Spleen (tissue), 7 donors: ENCODE measurements around the gene ANKFY1.

ENCODE experiments used
- POLR2A ChIP-seq, 3 donors: fragments of 450-650 bp; IDR thresholded peaks; one replicate each; pipeline ENCODE4 v1.5.1; 2017; ENCODE audit warnings: antibody characterized with exemption in 3 of 3, mild to moderate bottlenecking in 1 of 3
- POLR2AphosphoS5 ChIP-seq, 3 donors: sonication (generic); formaldehyde crosslinking; IDR thresholded peaks; one replicate each; pipeline ENCODE4 v1.5.1; 2017; ENCODE audit warnings: antibody characterized with exemption in 3 of 3
- TF ChIP-seq, protein P1 (sequence below), 11 experiments: fragments of 200-600 bp in 7 of 11; fragments of 450-650 bp in 4 of 11; sonication (generic) in 4 of 11; IDR thresholded peaks in 8 of 11; conservative IDR thresholded peaks in 3 of 11; 1 replicate in 7 of 11; 2 replicates in 4 of 11; pipeline versions ENCODE4 v1.4.0 to v1.8.0; 2016 to 2021; ENCODE audit warnings: antibody characterized with exemption in 11 of 11, inconsistent platforms in 4 of 11, mild to moderate bottlenecking in 1 of 11
- donor health status: DM: no; HTN: no; CAD: no; lungs with moderate emphysema.
- donor health status: DM: no; HTN: no; CAD: no.
- donor health status: DM: no; HTN: no; CAD: no.

DNA sequence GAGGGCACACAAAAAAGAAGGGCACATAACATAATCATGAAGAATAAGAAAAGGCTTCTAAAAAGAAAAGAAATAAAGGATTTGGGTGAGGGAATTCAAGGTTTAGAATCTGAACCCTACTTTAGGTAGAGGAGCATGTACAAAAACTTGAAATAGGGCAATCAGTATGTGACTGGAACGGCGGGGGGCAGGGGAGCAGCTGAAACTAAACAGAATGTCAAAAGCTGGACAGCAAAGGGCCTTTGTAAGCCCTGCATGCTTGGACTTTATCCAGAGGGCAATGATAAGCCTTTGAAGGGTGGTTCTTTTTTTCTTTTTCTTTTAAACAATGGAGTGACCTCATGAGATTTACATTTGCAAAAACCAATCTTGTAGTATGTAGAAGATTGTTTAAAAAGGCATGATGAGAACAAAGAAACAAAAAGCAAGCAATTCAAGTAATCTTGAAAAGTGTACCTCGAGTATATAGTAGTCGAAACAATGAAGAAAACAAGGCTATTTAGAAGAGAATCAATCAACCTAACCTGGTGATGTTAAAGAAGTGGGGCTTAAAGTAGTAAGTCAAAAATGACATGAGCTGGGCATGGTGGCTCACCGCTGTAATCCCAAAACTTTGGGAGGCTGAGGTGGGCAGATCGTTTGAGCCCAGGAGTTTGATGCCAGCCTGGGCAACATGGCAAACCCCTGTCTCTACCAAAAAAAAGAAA is 46.7 kb upstream of the ANKFY1 start:
- TF ChIP-seq, protein P1, sequence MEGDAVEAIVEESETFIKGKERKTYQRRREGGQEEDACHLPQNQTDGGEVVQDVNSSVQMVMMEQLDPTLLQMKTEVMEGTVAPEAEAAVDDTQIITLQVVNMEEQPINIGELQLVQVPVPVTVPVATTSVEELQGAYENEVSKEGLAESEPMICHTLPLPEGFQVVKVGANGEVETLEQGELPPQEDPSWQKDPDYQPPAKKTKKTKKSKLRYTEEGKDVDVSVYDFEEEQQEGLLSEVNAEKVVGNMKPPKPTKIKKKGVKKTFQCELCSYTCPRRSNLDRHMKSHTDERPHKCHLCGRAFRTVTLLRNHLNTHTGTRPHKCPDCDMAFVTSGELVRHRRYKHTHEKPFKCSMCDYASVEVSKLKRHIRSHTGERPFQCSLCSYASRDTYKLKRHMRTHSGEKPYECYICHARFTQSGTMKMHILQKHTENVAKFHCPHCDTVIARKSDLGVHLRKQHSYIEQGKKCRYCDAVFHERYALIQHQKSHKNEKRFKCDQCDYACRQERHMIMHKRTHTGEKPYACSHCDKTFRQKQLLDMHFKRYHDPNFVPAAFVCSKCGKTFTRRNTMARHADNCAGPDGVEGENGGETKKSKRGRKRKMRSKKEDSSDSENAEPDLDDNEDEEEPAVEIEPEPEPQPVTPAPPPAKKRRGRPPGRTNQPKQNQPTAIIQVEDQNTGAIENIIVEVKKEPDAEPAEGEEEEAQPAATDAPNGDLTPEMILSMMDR (IDR thresholded peaks at IDR 0.05 in 8 of 11, conservative IDR thresholded peaks at IDR 0.05 in 3 of 11) = no peak
- TF ChIP-seq POLR2A (IDR thresholded peaks at IDR 0.05) (no peak), POLR2AphosphoS5 (IDR thresholded peaks at IDR 0.05) (no peak)
